Uterus (tissue), 4 donors: ENCODE results near the gene ARID5A. TPM values are rescaled to one million over a fixed set of nuclear protein-coding genes. Genes with fewer than 3 reads are reported as not detected.
"Not testable (repeated sequence)": the region's sequence is repeated elsewhere in the genome, so short reads cannot be mapped to it uniquely, and the experiment has no call there.

Source experiments
- DNase-seq, 2 donors: peaks; one replicate each; pipeline ENCODE4 v3.0.0-alpha.2; 2019 to 2020
- H3K27ac ChIP-seq, 2 donors: fragments of 200-600 bp; sonication (generic); 1 replicate in 1 of 2; 2 replicates in 1 of 2; pipeline ENCODE4 v1.5.1; 2016 to 2018
- H3K27me3 ChIP-seq, 2 donors: fragments of 200-600 bp; sonication (generic); one replicate each; pipeline ENCODE4 v1.5.1; 2018 to 2019; ENCODE audit warnings: control low read depth in 1 of 2
- H3K36me3 ChIP-seq, 2 donors: fragments of 200-600 bp; sonication (generic); one replicate each; pipeline ENCODE4 v1.5.1; 2019; ENCODE audit warnings: control low read depth in 1 of 2
- H3K4me1 ChIP-seq, 2 donors: fragments of 200-600 bp; sonication (generic); one replicate each; pipeline ENCODE4 v1.5.1; 2018 to 2019; ENCODE audit warnings: control low read depth in 1 of 2
- H3K4me3 ChIP-seq, 2 donors: fragments of 200-600 bp; sonication (generic); 1 replicate in 1 of 2; 2 replicates in 1 of 2; pipeline ENCODE4 v1.5.1; 2018 to 2019; ENCODE audit warnings: mild to moderate bottlenecking in 1 of 2
- H3K9me3 ChIP-seq, 2 donors: fragments of 200-600 bp; sonication (generic); one replicate each; pipeline ENCODE4 v1.5.1; 2019; ENCODE audit warnings: control low read depth in 1 of 2
- CTCF ChIP-seq, 4 experiments: fragments of 200-600 bp in 2 of 4; fragments of 450-650 bp in 2 of 4; sonication (generic) in 2 of 4; IDR thresholded peaks; one replicate each; pipeline ENCODE4 v1.5.1; 2016 to 2019; ENCODE audit warnings: antibody characterized with exemption in 4 of 4, mild to moderate bottlenecking in 2 of 4, moderate library complexity in 1 of 4
- POLR2A ChIP-seq, 2 donors: fragments of 450-650 bp; IDR thresholded peaks; one replicate each; pipeline ENCODE4 v1.6.1; 2016; ENCODE audit warnings: antibody characterized with exemption in 2 of 2, mild to moderate bottlenecking in 1 of 2, moderate library complexity in 1 of 2
- intact Hi-C: fragments of 100-400 bp; cut with DNase I; formaldehyde crosslinking; loops from one replicate; pipeline ENCODE4 v1.15.1; 2023; ENCODE audit warnings: low total_unique reads
- total RNA-seq, 4 donors: library from RNA; depleted of rRNA in 3 of 4; stranded (reverse); fragments of >200 nt in 3 of 4; gene quantifications; one replicate each; pipeline versions ENCODE4 v1.1.0 to v1.2.4, GENCODE V29; 2014 to 2023
- donor health status: DM: yes; HTN: yes; CAD: no.

Gene ARID5A
- total RNA-seq, 4 donors from 2014 or later: 15.1 to 73.5 (median 36.3) TPM

DNA sequence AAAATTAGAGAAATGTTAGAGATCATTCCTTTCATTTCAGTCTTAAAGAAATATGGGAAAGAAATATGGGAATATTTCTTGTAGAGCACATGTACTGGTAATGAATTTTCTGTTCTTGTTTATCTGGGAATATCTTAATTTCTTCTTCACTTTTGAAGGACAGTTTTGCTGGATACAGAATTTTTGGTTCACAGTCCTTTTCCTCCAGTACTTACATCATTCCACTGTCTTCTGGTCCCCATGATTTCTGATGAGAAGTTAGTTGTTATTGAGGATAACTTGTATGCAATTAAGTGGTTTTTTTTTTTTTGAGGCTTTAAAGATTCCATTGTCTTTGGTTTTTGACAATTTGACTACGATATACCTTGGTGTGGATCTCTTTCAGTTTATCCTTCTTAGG, 42.4 kb upstream of the ARID5A start:
- Histone ChIP-seq H3K9me3 (no peaks in the 10 kb centered on the region), H3K27ac (no peak overlapping the region), H3K4me3 (no peak overlapping the region), H3K4me1 (no peaks in the 10 kb centered on the region), H3K36me3 (no peaks in the 10 kb centered on the region), H3K27me3 (no peaks in the 10 kb centered on the region)
- DNase-seq: no peak
- TF ChIP-seq POLR2A (IDR thresholded peaks at IDR 0.05) (no peak), CTCF (IDR thresholded peaks at IDR 0.05) (no peak)
- intact Hi-C loops: no loop called here

GRCh38 chr2:96495982-96496629, 40.4 kb upstream of the ARID5A start:
- DNase-seq: no peak
- H3K27me3 ChIP-seq: no peaks in the 10 kb centered on the region
- no peaks in the 10 kb centered on the region for H3K9me3 ChIP-seq
- no peak overlapping the region for H3K27ac ChIP-seq
- intact Hi-C loops: no loop called here
- H3K36me3 ChIP-seq: no peaks in the 10 kb centered on the region
- TF ChIP-seq POLR2A (IDR thresholded peaks at IDR 0.05) (no peak), CTCF (IDR thresholded peaks at IDR 0.05) (no peak)
- no peak overlapping the region for H3K4me3 ChIP-seq
- no peaks in the 10 kb centered on the region for H3K4me1 ChIP-seq

DNA sequence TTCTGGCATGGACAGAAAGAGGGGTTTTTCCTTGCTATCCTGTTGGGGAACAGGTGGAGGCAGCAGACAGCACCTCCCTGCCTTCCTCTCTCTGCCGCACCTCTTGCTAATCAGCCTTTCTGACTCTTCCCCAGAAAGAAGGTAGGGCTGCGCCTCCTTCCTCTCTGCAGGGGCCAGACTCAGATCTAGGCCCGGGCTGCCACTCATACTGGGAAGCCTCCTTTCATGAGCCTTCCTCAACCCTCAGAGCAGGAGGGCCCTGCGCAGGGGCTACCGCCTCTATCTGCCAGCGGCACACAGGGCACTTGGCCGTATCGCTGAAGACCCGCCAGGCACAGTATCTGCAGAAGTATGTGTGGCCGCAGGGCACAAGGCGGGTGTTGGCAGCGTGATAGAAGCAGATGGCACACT, 38.5 kb upstream of the ARID5A start:
- Histone ChIP-seq H3K9me3 (no peaks in the 10 kb centered on the region), H3K27me3 (no peaks in the 10 kb centered on the region), H3K4me3 (no peak overlapping the region), H3K4me1 (no peaks in the 10 kb centered on the region), H3K36me3 (no peaks in the 10 kb centered on the region), H3K27ac (no peak overlapping the region)
- no peak for DNase-seq
- intact Hi-C loops: no loop called here
- TF ChIP-seq POLR2A (IDR thresholded peaks at IDR 0.05) (no peak), CTCF (IDR thresholded peaks at IDR 0.05) (no peak)

DNA sequence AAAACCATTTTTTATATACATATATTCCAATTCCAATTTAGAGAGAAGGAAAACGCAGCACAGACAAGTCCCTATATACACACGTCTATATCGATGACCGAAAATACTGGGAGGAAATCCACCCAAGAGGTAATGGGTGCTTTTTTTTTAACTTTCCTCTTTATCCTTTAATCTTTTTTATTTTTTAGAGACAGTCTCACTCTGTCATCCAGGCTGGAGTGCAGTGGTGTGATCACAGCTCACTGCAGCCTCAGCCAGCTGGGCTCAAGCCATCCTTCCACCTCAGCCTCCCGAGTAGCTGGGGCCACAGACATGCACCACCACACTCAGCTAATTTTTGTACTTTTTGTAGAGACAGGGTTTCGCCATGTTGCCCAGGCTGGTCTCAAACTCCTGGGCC, 37.9 kb upstream of the ARID5A start:
- H3K4me3 ChIP-seq, H3K36me3 ChIP-seq, H3K27me3 ChIP-seq, intact Hi-C loops, H3K9me3 ChIP-seq, H3K4me1 ChIP-seq, H3K27ac ChIP-seq, DNase-seq: not testable (repeated sequence)

- intact Hi-C loops: no loop called here
- Histone ChIP-seq H3K27ac (no peak overlapping the region), H3K9me3 (no peaks in the 10 kb centered on the region), H3K4me1 (no peaks in the 10 kb centered on the region), H3K27me3 (no peaks in the 10 kb centered on the region), H3K36me3 (no peaks in the 10 kb centered on the region), H3K4me3 (no peak overlapping the region)
- DNase-seq: no peak
- no peak for TF ChIP-seq CTCF (IDR thresholded peaks at IDR 0.05)
- no peak for TF ChIP-seq POLR2A (IDR thresholded peaks at IDR 0.05)
Measured at GRCh38 chr2:96499061-96499960, 37.2 kb upstream of the ARID5A start.
